Upper lobe of right lung (tissue), 1 donor: ENCODE results near the gene MDP1. TPM values are rescaled to one million over a fixed set of nuclear protein-coding genes. Genes with fewer than 3 reads are reported as not detected.

Source experiments
- ATAC-seq: fragments of 200-7000 bp; cut with Tn5 transposase; one replicate; pipeline ENCODE4 v1.9.1; 2020; ENCODE audit warnings: mild to moderate bottlenecking, moderate library complexity
- DNase-seq: peaks from one replicate; pipeline ENCODE4 v3.0.0-alpha.2; 2020
- H3K27ac ChIP-seq: fragments of 200-600 bp; one replicate; pipeline ENCODE4 v1.8.0; 2022
- H3K27me3 ChIP-seq: fragments of 200-600 bp; one replicate; pipeline ENCODE4 v1.8.0; 2022; ENCODE audit warnings: mild to moderate bottlenecking
- H3K36me3 ChIP-seq: fragments of 200-600 bp; one replicate; pipeline ENCODE4 v1.8.0; 2022
- H3K4me1 ChIP-seq: fragments of 200-600 bp; one replicate; pipeline ENCODE4 v1.8.0; 2022
- H3K4me3 ChIP-seq: fragments of 200-600 bp; one replicate; pipeline ENCODE4 v1.8.0; 2022; ENCODE audit warnings: mild to moderate bottlenecking
- H3K9me3 ChIP-seq: fragments of 200-600 bp; one replicate; pipeline ENCODE4 v1.8.0; 2022
- intact Hi-C: fragments of 100-400 bp; cut with DNase I; formaldehyde crosslinking; loops from one replicate; pipeline ENCODE4 v1.11.0; 2022
- total RNA-seq: library from RNA; stranded (reverse); fragmentation: NEBNext Ultra II Directional; extraction: Animal tissue kit (Norgen Biotek cat#: 25700); gene quantifications from one replicate; pipeline ENCODE4 v1.2.1, GENCODE V29; 2021
- TF ChIP-seq, protein P1 (sequence below): fragments of 200-600 bp; IDR thresholded peaks from one replicate; pipeline ENCODE4 v1.8.0; 2022; ENCODE audit warnings: antibody characterized with exemption
- donor health status: DM: no; HTN: yes; CAD: no; lungs with severe emphysema.

MDP1 gene
- total RNA-seq, 1 donor from 2014 or later: 17.8 TPM

DNA sequence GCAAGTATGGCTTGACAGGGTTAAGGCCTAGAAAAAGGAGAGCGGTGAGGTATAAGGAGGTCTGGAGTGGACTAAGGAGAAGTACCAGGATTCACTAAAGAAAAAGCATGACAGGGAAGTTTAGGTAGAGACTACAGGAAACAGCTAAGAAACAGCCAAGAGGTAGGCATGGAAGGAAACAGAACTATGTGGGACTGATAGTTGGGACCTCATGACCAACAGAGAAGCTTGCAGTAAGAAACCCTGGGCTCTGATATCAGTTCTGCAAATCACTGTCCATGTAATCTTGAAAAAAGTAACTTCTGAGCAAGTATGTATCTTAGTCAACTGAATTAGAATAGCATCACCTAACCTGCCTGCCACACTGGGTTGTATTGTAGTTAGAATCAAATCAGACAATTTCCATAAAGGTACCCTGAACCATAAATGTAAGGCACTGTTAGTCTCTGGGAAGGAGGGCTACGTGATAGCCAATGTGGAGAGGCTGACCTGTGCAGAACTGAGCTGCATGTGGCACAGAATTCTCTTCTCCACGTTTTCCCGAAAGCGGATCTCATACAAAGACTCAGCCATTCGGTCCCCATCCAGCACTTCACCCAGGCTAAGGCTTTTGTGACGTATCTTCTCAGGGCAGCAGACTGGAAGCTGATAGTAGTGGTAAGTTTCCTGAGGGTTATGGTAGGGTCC is 21.5 kb downstream of the MDP1 start:
- Histone ChIP-seq H3K36me3 (peaks cover 23% of the 10 kb centered on the region), H3K4me1 (peaks cover 26% of the 10 kb centered on the region), H3K27ac (peak overlapping the region; percentile 100), H3K4me3 (peak overlapping the region; percentile 89), H3K27me3 (no peaks in the 10 kb centered on the region), H3K9me3 (no peaks in the 10 kb centered on the region)
- DNase-seq (no peak), ATAC-seq (no peak)
- intact Hi-C loops: no loop called here
- TF ChIP-seq, protein P1, sequence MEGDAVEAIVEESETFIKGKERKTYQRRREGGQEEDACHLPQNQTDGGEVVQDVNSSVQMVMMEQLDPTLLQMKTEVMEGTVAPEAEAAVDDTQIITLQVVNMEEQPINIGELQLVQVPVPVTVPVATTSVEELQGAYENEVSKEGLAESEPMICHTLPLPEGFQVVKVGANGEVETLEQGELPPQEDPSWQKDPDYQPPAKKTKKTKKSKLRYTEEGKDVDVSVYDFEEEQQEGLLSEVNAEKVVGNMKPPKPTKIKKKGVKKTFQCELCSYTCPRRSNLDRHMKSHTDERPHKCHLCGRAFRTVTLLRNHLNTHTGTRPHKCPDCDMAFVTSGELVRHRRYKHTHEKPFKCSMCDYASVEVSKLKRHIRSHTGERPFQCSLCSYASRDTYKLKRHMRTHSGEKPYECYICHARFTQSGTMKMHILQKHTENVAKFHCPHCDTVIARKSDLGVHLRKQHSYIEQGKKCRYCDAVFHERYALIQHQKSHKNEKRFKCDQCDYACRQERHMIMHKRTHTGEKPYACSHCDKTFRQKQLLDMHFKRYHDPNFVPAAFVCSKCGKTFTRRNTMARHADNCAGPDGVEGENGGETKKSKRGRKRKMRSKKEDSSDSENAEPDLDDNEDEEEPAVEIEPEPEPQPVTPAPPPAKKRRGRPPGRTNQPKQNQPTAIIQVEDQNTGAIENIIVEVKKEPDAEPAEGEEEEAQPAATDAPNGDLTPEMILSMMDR: no peak

DNA sequence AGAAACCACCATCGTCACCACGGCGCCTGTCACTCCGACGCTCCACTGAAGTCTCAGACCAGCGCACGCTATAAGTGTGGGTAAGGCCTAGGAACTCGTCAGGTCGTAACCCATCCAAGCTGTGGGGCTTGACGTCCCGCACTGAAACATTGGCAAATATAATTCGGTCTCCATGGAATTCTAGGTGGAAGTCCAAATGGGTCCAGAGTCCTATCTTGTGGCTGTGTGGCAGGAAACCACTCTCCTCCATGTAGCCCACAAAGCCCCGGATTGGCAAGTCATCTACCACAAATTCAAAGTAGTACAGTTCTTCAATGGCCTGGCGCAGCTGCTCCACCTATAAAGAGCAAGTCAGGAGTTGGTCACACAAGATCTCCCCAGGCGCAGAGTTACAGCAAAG is 22.9 kb downstream of the MDP1 start:
- Histone ChIP-seq H3K27ac (no peak overlapping the region), H3K27me3 (no peaks in the 10 kb centered on the region), H3K4me1 (peaks cover 29% of the 10 kb centered on the region), H3K4me3 (no peak overlapping the region), H3K9me3 (no peaks in the 10 kb centered on the region), H3K36me3 (peaks cover 22% of the 10 kb centered on the region)
- ATAC-seq: no peak
- DNase-seq: no peak
- TF ChIP-seq, protein P1: no peak
- intact Hi-C loops: no loop called here

DNA sequence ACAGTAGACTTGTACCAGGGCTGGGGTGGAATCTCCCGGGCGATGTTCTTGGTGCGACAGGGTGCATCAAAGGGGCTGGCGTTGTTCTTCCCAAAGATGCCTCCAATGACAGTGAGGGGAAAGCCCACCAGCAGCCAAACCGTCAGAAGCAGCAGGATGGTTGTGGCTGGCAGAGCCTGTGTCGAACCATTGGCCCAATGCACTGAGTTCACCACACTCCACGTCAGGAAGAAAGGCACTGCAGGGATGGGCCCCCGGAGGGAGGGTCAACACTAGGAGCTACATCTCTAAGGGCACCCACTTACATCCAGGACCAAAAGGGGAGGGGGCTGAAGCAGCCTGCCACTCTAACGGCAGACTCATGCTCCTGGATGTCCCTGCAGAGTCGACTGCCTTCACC is 25.4 kb downstream of the MDP1 start:
- intact Hi-C loops: no loop called here
- TF ChIP-seq, protein P1: no peak
- H3K36me3 ChIP-seq: peaks cover 34% of the 10 kb centered on the region
- no peak for ATAC-seq
- H3K27me3 ChIP-seq: no peaks in the 10 kb centered on the region
- no peaks in the 10 kb centered on the region for H3K9me3 ChIP-seq
- no peak for DNase-seq
- H3K27ac ChIP-seq: no peak overlapping the region
- peaks cover 28% of the 10 kb centered on the region for H3K4me1 ChIP-seq
- H3K4me3 ChIP-seq: no peak overlapping the region

DNA sequence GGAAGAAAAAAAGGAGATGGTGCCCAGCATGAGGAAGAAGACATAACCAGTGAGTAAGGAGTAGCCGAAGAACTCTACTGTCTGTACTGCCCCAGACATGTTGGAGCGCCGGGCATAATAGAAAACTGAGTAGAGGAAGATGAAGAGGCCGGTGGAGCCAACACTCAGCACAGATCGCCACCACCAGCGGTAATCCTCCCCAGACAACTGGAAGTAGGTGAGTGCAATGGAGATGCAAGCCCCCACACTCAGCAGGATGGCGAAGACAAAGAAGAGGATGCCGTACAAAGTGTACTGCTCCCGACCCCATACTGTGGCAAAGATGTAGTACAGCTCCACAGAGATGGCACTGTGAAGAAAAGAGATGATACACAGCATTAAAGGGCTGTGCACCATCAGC is 26.4 kb downstream of the MDP1 start:
- no peak for ATAC-seq
- H3K4me3 ChIP-seq: no peak overlapping the region
- no peak overlapping the region for H3K27ac ChIP-seq
- peaks cover 44% of the 10 kb centered on the region for H3K36me3 ChIP-seq
- TF ChIP-seq, protein P1: no peak
- intact Hi-C loops: no loop called here
- H3K4me1 ChIP-seq: peaks cover 23% of the 10 kb centered on the region
- no peaks in the 10 kb centered on the region for H3K27me3 ChIP-seq
- DNase-seq: no peak
- H3K9me3 ChIP-seq: no peaks in the 10 kb centered on the region

DNA sequence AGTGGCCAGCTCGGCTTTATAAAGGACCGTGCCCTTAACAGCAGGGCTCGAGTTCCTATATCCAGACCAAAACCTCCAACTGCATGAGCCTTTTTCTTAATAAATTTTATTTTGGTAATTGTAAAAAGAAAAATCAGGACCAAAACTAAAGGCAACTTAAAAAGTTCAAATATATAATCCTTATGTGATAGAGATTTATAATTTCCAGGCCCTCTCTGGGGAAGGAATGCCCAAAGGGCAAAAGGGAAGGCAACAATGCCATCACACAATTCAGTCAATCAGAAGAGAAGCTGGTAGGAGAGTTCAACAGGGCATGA is 26.8 kb downstream of the MDP1 start:
- intact Hi-C loops: no loop called here
- DNase-seq (no peak), ATAC-seq (no peak)
- no peaks in the 10 kb centered on the region for H3K9me3 ChIP-seq
- peaks cover 19% of the 10 kb centered on the region for H3K4me1 ChIP-seq
- H3K27ac ChIP-seq: peak overlapping the region; percentile 62
- TF ChIP-seq, protein P1: no peak
- H3K27me3 ChIP-seq: no peaks in the 10 kb centered on the region
- peak overlapping the region; percentile 81 for H3K4me3 ChIP-seq
- peaks cover 48% of the 10 kb centered on the region for H3K36me3 ChIP-seq
